Activated gamma-delta T cell treated with anti-CD3 and anti-CD28 coated beads, Interleukin-2, amount 50 U/mL, for 16 hours (primary cell): ENCODE results near the gene NACC2.

Source experiments
- DNase-seq: peaks from one replicate; pipeline ENCODE4 v3.0.0-alpha.2; 2020; ENCODE audit warnings: low read depth

NACC2 gene

DNA sequence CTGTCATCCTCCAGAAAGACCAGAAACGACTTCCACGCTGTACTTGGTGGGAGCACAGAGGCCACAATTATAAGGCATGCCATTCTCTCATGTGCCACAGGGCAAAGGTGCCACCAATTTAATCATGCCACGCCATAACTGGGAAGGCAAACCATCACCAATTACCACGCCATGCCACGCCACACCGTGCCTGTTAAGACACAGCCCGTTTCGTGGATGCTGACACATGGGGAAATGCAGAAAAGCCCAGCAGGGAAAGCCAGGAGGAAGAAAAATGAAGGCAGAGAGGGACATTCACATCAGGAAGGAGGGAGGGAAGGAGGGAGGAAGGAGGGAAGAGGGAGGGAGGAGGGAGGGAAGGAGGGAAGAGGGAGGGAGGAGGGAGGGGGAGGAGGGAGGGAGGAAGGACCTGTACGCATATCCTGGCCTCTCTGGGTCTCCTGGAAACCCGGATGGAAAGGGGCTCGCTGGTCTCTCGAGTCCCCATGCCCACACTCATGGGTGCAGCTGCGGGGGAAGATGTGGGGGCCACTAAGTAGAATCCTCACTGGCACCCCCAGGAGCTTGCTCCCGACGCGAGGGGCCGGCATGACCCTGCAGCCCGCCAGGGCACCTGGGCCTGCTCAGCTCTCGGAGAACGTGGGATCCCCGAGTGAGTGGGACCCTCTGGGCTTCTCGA is 72.2 kb downstream of the NACC2 start:
- DNase-seq = no peak

DNA sequence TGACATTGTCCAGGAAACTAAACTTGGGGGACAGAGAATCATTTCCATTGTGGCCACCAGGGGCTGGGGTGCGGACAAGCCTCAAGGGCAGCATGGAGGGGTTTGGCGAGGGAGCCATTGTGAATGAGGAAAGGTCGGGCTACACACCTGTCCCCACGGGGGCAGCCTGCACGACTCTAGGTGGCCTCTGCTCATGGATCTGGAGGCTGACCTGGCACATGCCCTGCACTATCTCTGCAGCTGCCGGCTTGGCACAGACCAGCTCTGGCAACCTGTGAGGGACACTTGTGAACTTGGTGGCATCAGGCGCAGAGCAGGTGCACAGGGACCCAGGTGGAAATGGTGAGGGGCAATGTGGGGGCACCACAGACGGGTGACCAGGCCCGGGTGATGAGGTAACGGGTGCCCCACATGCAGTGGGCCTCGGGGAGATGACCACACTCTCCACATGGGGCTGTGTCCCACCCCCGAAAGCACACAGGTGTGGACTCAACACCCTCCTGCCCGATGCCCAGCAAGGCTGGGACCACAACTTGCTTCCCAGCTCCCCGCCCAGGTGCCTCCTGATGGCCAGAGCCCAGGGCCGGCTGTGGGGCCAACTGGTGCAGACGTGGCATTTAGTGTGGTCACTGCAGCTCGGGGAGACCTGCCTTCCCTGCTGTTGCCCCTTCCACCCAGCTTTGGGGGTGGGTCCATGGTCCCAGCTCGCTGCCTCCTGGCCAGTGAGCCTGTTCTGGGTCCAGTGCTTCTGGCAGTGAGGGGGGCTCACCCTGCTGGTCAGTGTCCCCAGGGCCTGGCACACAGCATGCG is 73.0 kb downstream of the NACC2 start:
- DNase-seq = no peak

DNA sequence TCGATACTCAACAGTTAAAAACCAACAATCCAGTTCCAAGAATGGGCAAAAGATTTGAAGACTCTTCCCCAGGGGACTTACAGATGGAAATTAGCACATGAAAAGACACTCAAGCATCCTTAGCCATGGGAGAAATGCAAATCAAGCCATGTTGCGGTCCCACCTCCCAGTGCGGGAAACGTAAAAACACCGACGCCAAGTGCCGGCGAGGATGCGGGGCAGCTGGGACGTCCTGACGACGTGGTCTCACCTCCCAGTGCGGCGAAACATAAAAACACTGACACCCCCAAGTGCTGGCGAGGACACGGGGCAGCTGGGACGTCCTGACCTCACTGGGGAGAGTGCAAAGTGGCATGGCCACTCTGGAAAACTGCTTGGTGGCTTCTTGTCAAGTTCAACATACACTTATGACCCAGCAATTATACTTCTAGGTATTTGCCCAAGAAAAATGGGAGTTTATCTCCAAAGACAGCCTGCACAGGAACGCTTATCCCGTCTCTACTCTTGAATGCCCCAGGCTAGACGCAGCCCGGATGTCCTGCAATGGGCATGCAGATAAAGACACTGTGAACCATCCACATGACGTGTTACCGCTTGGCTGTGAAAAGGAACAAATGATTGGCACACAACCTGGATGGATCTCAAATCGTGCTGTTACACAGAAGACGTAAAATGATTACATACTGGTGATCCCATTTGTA is 73.8 kb downstream of the NACC2 start:
- DNase-seq = no peak

DNA sequence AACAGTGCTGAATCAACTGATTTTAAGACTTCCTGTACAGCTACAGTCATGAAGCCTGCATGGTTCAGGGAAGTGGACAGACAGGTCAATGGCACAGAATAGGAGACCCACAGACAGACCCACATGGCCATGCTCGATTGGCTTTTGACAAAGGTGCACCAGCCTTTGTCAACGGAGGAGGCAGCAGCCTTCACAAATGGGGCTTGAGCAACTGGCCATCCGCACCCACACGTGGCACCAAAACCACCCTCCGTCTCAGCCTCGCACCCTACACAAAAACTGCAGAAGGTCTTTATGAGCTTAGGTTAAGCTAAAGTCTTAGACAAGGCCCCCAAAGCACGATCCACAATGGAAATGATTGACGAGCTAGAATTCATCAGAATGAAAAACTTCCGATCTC is 74.4 kb downstream of the NACC2 start:
- DNase-seq = no peak

DNA sequence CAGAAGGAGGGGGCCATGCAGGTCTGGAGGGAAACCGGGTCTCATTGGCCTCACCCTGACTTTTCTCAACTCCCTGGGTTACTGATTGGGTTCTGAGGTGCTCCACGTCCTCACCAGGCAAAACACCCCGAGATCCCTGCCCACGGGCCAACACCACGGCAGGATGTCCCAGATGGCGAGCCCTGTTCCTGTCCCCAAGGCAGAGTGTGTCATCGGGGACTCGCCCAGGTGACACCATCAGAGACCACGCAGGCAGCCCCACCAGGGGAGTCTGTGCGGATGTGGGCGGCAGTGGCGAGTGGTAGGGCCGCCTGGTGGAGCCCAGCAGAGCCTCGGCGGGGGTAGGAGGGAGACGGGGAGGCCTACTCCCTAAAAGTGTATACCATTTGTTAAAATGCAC is 74.9 kb downstream of the NACC2 start:
- no peak for DNase-seq

DNA sequence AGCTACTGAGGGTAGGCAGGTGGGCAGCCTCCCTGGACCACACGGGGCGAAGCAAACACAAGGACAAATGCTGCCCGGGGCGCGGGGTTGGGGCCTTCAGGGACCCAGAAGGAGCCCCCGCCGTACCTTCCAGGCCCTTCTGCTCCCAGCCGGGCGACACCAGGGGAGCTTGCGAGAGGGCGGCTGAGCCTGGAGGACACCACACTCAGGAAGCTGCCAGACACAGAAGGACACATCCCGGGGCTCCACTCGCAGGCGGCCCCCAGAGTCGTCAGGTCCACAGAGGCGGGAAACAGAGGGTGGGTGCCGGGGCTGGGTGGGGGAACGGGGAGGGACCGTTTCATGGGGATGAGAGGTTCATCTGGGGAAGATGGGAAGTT is 75.4 kb downstream of the NACC2 start:
- DNase-seq = no peak

DNA sequence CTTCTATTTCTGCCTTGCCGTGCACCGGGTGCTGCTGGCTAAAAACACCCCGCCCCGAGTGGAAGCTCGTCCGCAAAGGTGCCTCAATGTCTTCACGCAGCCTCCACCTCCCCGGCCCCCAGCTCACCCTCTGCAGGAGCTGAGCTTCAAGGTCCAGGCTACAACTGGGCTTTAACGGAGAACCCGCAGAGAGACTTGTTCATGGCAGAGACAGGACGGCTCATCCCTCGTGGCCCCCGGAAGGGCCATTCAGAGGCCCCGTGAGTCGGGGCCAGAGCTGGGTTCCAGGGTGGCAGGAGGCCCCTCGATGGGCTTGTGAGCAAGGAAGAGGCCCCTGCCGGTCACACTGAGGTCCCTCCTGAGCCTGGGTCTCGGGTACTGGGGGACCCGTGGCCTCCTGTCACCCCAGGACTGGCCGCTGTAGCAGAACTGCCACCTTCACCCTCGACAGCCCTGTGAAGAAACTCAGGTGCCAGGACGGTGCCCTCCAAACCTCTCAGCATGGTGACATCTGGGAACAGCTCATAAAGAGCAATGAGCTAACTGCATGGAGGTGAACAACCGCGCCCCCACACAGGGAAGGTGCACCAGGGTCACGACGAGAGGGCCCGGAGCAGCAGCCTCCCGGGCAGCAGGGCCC is 75.9 kb downstream of the NACC2 start:
- DNase-seq = no peak

DNA sequence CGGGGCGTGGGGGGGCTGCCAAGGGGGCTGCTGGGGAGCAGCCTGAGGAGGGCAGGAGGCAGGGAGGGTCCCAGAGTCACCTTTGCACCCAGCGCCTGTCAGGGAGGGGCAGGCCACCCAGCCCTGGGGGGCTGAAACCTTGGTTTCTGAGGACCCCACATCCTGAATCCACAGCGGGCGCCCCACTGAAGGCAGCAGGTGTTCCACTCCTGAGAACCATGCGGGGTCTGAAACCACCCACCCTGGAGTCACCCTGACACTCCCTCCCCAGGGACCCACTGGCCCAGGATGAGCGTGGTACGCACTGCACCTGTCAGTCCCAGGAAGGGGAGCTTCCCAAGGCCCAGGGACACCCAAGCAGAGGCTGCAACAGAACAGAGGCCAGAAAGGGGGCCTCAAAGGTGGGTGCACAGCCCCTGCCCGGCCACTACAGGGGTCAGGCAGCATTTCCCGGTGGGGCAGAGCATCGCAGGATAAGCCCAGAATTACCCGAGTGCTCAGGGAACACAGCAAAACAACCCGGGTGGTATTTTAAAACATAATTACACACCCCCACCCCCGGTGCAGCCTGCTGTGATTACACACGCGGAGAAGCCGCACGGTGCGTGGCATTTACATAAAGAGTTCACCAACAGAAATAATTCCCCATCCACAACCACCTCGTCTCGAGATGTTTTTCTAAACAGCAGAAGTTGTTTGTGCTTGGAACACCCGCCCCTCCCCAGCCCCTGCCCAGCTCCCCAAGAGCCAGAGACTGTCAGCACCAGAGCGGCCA is 76.6 kb downstream of the NACC2 start:
- DNase-seq = no peak

DNA sequence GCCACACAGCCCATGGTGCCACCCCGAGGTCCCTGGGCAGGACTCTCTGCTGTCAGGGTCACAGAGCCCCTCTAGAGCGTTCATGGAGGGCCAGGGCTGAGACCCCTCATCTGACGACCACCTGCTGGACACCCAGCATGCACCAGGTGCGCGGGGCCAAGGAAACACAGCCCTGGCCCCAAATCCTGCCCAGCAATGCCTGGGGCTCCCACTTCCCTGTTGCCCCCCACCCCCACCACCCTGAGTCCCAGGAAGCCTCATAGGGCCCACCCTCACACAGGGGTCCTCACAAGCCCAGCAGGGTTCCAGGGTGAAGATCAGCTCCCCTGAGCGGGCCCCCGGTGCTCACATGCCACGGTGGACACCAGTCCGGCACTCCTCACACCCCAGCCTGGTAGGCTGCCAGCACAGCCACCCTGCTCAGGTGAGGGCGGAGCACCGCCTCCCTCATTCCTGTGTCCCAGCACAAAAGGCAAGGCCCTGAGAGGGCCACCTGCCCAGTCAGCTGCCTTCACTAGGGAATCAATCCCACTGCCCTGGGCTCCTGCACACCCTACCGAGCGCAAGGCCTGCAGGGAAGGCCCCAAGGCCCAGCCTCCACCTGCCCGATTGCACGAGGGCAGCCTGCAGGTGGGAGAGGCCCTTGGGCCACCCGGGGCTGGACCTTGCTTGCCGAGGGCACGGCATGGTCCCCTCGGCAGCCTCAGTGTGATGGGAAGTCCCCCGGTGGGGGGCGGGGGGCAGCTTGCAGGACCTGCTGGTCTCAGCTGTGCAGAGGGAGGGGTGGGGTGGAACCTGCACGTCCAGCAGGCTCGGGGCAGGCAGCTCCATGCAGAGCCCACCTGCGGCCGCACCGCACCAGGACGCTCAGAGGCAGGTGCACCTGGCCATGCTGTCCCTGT is 77.5 kb downstream of the NACC2 start:
- no peak for DNase-seq

DNA sequence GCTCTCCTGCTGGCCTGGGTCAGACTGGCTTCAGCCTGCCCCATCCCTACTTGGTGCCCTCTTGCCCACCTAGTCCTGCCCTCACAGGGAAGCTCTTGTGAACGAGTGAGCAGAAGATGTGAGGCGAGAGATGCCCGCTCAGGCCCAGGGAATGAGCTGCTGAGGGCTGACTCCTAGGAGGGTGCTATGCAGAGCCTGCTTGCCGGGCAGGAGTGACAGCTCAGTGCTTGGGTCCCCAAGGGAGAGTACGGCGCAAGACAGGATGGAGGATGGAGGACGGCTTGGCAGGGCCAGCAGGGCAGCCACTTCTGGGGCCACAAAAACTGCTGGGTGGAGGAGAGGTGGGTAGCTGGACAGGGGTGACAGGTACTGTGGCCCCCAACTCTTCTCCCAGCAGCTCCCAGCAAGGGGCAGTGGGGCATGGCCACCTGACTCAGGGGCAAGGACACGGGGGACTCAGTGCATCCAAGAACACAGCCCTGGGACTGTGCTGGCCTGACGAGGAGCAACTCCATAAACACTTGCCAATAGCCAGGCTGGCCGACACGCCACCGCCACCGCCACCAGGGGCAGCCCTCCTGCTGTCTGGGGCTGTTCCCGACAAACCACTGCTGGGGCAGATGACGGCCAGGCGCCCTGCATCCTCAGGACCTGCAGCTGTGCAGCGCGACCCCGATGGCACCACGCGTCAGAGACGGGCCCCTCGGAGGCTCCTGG is 78.4 kb downstream of the NACC2 start:
- no peak for DNase-seq

DNA sequence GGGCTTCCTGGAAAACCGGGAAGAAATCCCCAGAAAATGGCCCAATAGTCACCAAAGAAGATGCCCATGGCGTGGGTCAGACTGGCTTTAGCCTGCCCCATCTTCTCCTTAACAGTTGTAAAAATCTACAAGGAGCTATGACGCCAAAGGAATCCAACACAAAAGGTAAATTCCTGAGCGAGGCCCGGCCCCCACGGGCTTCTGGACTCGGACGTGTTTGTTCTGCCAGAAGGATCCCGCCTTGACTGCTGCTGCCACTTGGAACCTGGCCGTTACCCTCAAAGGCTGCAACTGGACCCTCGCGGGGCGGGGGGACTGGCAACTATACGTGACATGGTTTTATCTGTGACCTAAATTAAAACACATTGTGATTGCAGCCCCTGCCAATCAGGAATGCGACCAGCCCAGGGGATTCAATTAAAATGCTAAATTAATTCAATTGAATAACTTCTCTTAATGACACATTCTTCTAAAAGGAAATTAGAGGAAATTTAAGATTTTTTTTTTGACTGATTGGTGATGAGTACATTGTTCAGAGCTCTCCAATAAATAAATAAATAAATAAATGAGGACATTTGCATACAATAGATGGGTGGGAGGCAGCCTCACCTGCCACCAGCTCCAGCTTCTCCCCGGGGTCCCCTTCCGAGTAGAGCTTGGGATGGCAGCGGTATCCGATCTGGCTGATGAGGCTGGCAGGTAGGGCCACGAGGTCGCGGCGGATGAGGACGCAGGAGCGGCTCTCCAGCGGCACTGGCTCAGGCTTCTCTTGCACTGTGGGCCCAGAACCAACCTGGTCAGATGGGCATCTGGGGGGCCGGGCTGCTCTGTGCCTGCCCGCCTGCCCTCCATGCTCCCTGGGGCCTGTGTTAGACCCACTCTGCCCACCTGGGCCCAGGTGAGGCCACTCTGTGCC is 79.2 kb downstream of the NACC2 start:
- DNase-seq = no peak

DNA sequence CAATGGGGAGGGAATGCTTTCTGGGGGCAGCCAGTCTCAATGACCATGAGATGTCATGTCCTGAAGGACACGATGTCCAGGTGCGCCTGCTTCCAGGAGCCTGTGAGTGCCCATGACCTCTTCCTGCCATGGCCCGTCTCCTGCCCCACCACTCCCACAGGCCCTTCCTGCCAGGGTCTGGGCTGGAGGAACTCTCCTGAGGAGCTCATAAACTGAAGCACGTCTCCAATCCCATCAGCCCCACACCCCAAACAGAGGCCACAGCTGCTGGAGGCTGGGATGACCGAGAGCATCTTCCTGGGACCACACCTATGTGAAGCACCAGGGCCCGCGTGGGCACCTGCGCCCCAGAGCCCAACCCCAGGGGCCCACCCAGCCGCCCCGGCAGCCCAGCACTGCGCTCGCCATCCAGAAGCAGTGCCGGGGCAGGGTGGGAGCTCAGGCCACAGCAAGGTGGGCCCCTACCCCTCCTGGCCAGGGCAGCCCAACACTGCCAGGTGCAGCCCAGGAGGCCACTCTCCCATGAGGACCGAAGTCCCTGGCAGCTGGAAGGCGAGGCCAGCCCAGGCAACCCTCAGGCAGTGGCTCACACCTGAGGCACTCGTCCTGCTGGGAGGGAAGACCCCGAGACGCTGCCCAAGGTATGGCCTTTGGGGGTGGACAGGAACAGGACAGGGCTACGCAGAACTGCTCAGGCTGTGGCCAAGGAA is 80.0 kb downstream of the NACC2 start:
- DNase-seq = no peak

DNA sequence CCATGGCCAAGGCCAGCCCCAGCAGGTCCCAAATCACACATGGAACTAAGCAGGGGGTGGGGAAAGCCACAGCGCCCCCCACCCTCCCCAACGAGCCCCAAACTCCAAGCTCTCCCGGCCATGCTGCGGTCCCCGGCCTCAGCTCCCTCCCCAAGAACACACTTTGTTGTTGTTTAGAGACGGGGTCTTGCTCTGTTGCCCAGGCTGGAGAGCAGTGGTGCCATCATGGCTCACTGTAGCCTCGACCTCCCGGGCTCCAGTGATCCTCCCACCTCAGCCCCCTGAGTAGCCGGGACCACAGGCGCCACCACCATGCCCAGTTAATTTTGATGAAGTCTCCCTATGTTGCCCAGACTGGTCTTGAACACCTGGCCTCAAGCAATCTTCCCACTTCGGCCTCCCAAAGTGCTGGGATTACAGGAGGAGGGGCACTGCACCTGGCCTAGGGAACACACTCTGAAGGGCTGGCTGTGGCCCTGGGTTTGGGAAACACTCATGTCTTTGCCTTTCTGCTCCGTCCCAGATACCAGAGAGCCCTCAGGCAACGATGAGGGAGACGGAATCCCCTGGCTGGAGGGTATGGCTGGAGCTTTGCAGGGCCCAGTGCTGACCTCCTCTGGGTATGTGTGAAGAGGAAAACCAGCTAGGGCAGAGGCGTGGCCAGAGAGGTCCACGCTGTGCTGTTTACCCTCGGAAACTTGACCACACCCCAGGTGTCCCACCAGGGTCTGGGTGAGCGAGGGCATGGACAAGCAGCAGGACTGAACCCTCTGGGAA is 80.8 kb downstream of the NACC2 start:
- no peak for DNase-seq

DNA sequence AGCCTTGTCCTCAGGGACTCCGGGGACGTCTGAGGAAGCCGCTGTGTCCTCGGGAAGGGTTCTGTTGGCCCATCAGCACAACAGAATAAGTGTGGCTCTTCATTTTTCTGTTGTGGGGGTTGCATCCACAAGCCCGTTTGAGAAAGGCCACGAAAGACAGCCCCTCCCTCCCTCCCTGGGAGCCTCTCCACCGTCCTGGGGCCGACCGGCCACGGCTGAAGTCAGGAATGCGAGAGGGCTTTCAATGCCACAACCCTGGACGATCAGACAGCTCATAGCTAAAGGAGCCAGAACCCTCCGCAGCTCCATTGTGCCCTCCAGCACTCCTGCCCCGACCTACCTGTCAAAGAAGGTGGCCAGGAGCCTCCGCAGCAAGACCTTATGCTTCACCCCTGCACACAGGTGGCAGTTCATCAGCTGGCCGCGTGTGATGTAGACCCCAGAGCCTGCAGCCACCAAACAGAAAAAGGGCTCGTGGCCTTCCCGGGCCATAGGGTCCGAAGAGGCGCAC is 81.5 kb downstream of the NACC2 start:
- DNase-seq = no peak

DNA sequence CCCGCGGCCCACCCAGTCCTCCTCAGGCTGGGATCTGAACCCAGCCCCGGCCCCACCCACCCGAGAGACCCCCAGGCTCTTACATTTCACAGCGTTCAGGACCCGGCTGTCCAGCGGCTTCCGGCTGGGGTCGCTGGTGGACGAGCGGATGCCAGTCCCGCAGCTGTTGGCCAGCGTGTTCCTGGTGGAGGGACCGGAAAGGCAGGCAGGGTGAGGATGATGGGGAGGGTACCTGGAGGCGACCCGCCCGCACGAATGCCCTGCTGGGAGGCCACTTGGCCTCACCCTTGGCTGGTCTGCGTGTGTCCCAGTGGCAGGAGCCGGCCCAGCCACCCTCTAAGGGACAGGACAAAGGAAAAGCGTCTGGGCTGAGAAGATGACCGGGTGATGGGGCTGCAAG is 82.0 kb downstream of the NACC2 start:
- no peak for DNase-seq

DNA sequence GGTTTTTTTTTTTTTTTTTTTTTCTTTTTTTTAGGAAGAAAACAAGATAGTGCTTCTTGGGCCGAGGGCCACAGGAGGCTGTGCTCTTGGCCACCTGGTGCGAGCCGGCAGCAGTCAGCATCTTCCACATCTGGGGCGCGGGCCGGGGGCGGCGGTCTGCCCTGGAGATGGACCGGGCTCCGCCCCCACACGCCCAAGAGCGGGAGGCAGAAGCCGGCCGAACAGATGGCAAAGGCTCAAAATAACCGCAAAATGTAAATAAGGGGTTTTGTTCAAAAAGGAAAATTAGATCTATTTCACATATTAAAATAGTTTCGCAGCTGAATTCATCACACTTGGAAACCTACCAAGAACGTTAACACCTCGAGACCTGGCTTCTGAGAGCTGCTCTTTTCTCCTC is 82.4 kb downstream of the NACC2 start:
- no peak for DNase-seq

DNA sequence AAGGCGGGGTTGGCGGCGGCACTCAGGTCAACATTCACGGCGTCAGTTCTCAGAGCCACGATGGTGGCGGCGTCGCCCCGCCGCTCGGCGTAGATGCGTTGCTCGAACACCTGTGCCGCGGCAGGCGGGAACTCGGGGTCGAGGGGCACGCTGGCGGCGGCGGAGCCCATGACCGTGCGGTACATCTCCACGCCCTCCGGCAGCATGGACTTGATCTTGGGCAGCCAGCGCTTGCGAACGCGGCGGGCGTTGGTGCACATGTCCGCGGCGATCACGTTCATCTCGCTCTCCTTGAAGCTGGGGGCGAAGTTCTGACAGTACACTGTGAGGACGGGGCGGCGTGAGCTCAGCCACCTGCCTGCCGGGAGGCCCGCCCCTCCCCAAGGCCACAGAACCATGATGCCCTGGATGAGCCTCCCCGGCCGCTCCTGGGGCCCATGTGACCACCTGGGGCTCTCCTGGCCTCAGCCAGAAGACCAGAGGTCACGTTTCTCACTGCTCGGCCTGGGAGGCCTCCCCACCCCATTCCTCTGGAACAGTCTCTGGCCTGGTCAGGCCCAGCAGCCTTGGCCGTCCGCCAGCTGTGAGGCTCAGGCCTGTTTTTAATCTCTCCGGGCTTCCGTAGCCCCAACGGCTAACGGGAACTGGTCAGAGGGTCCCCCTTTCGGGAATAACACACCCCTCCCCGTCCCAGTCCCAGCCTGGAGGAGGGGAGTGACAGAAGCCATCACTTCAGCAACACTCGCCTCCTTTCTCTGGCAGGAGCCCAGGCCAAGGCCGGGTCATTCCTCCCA is 83.2 kb downstream of the NACC2 start:
- DNase-seq = no peak
